HEK293 (cell line): ENCODE data around the gene SYNPO2.
A peak's percentile ranks its signal among the peaks of the same experiment; 100 is the strongest.

Experiments used
- CTCF ChIA-PET: fragments of 350-600 bp; formaldehyde crosslinking; extraction: SDS; loops from one replicate; lab custom pipeline; 2021; ENCODE audit warnings: antibody characterized with exemption; lab: Yijun Ruan, JAX
- POLR2A ChIA-PET: fragments of 300-600 bp; formaldehyde crosslinking; extraction: SDS; loops from one replicate; lab custom pipeline; 2020; ENCODE audit warnings: antibody characterized with exemption, inconsistent platforms; lab: Yijun Ruan, JAX
- H3K27ac ChIP-seq: fragments of 200-500 bp; sonication (Bioruptor generic); 2 replicates; pipeline ENCODE4 v1.5.1; 2014; ENCODE audit warnings: low read depth, low read length, control low read depth, inconsistent platforms; ENCODE audit errors: extremely low read depth
- H3K36me3 ChIP-seq, 2 experiments: fragments of 200-500 bp in 1 of 2; sonication (Bioruptor generic) in 1 of 2; 1 replicate in 1 of 2; 2 replicates in 1 of 2; pipeline ENCODE4 v1.5.1; 2014 to 2017; ENCODE audit warnings: inconsistent platforms in 2 of 2, low read length in 2 of 2; ENCODE audit not compliant: control insufficient read depth in 2 of 2, insufficient read depth in 1 of 2
- H3K4me1 ChIP-seq: fragments of 200-500 bp; sonication (Bioruptor generic); 2 replicates; pipeline ENCODE4 v1.5.1; 2014; ENCODE audit warnings: mild to moderate bottlenecking, low read length, inconsistent platforms; ENCODE audit not compliant: control insufficient read depth, insufficient read depth
- H3K4me3 ChIP-seq: 2 replicates; pipeline ENCODE4 v1.5.1; 2011; ENCODE audit warnings: low read depth, mild to moderate bottlenecking, control low read depth, low read length, moderate library complexity
- H3K9me3 ChIP-seq: fragments of 200-500 bp; sonication (Bioruptor generic); 2 replicates; pipeline ENCODE4 v1.5.1; 2014; ENCODE audit warnings: low read depth, low read length, inconsistent platforms; ENCODE audit not compliant: control insufficient read depth, insufficient read depth
- BCL11B ChIP-seq: fragments of 450-650 bp; formaldehyde crosslinking; IDR thresholded peaks from 2 replicates; pipeline ENCODE4 v1.5.1; 2016; ENCODE audit warnings: low read depth, missing biosample characterization, missing genetic modification characterization
- HOXD13 ChIP-seq: sonication (generic); formaldehyde crosslinking; IDR thresholded peaks from 2 replicates; pipeline ENCODE4 v1.8.0; 2022; ENCODE audit warnings: missing genetic modification reagents, borderline replicate concordance
- PRDM10 ChIP-seq: fragments of 450-650 bp; formaldehyde crosslinking; IDR thresholded peaks from 2 replicates; pipeline ENCODE4 v1.5.1; 2016; ENCODE audit warnings: missing biosample characterization, missing genetic modification characterization
- REPIN1 ChIP-seq: fragments of 450-650 bp; formaldehyde crosslinking; IDR thresholded peaks from 2 replicates; pipeline ENCODE4 v1.5.1; 2017; ENCODE audit warnings: missing biosample characterization, missing genetic modification characterization, low read depth
- SETDB1 ChIP-seq: IDR thresholded peaks from one replicate; pipeline ENCODE4 v1.6.1; 2017; ENCODE audit warnings: mild to moderate bottlenecking, low read length, moderate library complexity, mixed read lengths; ENCODE audit not compliant: insufficient read length
- SP2 ChIP-seq: fragments of 450-650 bp; formaldehyde crosslinking; IDR thresholded peaks from 2 replicates; pipeline ENCODE4 v1.5.1; 2016; ENCODE audit warnings: missing biosample characterization, missing genetic modification characterization
- ZBTB1 ChIP-seq: fragments of 450-650 bp; formaldehyde crosslinking; IDR thresholded peaks from 2 replicates; pipeline ENCODE4 v1.5.1; 2016; ENCODE audit warnings: missing biosample characterization, missing genetic modification characterization
- ZBTB26 ChIP-seq: fragments of 450-650 bp; formaldehyde crosslinking; optimal IDR thresholded peaks from 2 replicates; pipeline ENCODE3; 2016; ENCODE audit warnings: missing biosample characterization, mild to moderate bottlenecking, missing genetic modification characterization
- ZNF121 ChIP-seq: fragments of 450-650 bp; formaldehyde crosslinking; IDR thresholded peaks from 2 replicates; pipeline ENCODE4 v1.5.1; 2016; ENCODE audit warnings: missing biosample characterization, missing genetic modification characterization
- ZNF184 ChIP-seq: fragments of 450-650 bp; IDR thresholded peaks from 2 replicates; pipeline ENCODE4 v1.5.1; 2018; ENCODE audit warnings: missing biosample characterization, mild to moderate bottlenecking, missing genetic modification characterization
- ZNF335 ChIP-seq: fragments of 450-650 bp; formaldehyde crosslinking; conservative IDR thresholded peaks from 2 replicates; pipeline ENCODE4 v1.5.1; 2016; ENCODE audit warnings: missing biosample characterization, missing genetic modification characterization
- ZNF341 ChIP-seq: fragments of 450-650 bp; formaldehyde crosslinking; IDR thresholded peaks from 2 replicates; pipeline ENCODE4; 2016; ENCODE audit warnings: low read depth, missing biosample characterization, missing genetic modification characterization
- ZNF354C ChIP-seq: fragments of 450-650 bp; formaldehyde crosslinking; IDR thresholded peaks from 2 replicates; pipeline ENCODE4 v1.5.1; 2016; ENCODE audit warnings: missing biosample characterization, missing genetic modification characterization, low read depth, borderline replicate concordance
- ZNF366 ChIP-seq: fragments of 450-650 bp; formaldehyde crosslinking; conservative IDR thresholded peaks from 2 replicates; pipeline ENCODE4 v1.5.1; 2016; ENCODE audit warnings: missing biosample characterization, missing genetic modification characterization
- ZNF394 ChIP-seq: fragments of 450-650 bp; formaldehyde crosslinking; IDR thresholded peaks from 2 replicates; pipeline ENCODE4 v1.5.1; 2016; ENCODE audit warnings: missing biosample characterization, missing genetic modification characterization, mild to moderate bottlenecking, moderate library complexity, borderline replicate concordance
- ZNF521 ChIP-seq: fragments of 450-650 bp; formaldehyde crosslinking; IDR thresholded peaks from 2 replicates; pipeline ENCODE4 v1.5.1; 2017; ENCODE audit warnings: missing biosample characterization, mild to moderate bottlenecking, missing genetic modification characterization
- ZNF529 ChIP-seq: fragments of 450-650 bp; formaldehyde crosslinking; IDR thresholded peaks from 2 replicates; pipeline ENCODE4 v1.5.1; 2017; ENCODE audit warnings: missing genetic modification characterization, missing biosample characterization; ENCODE audit not compliant: insufficient replicate concordance
- ZNF571 ChIP-seq: fragments of 450-650 bp; formaldehyde crosslinking; IDR thresholded peaks from 2 replicates; pipeline ENCODE4 v1.5.0; 2017; ENCODE audit warnings: missing biosample characterization, missing genetic modification characterization
- ZNF585B ChIP-seq: fragments of 450-650 bp; formaldehyde crosslinking; IDR thresholded peaks from 2 replicates; pipeline ENCODE4 v1.5.1; 2016; ENCODE audit warnings: missing biosample characterization, missing genetic modification characterization
- ZNF596 ChIP-seq: fragments of 450-650 bp; IDR thresholded peaks from 2 replicates; pipeline ENCODE4 v1.5.0; 2018; ENCODE audit warnings: missing biosample characterization, mild to moderate bottlenecking, missing genetic modification characterization, moderate library complexity
- ZNF677 ChIP-seq: fragments of 450-650 bp; IDR thresholded peaks from 2 replicates; pipeline ENCODE4 v1.5.0; 2018; ENCODE audit warnings: missing biosample characterization, mild to moderate bottlenecking, missing genetic modification characterization, moderate library complexity
- ZNF785 ChIP-seq: fragments of 450-650 bp; formaldehyde crosslinking; IDR thresholded peaks from 2 replicates; pipeline ENCODE4 v1.5.1; 2016; ENCODE audit warnings: missing biosample characterization, missing genetic modification characterization
- ZNF792 ChIP-seq: fragments of 450-650 bp; formaldehyde crosslinking; IDR thresholded peaks from 2 replicates; pipeline ENCODE4 v1.5.1; 2016; ENCODE audit warnings: missing biosample characterization, missing genetic modification characterization
- ZNF843 ChIP-seq: fragments of 450-650 bp; formaldehyde crosslinking; IDR thresholded peaks from 2 replicates; pipeline ENCODE4 v1.5.1; 2016; ENCODE audit warnings: missing biosample characterization, missing genetic modification characterization
- ZSCAN4 ChIP-seq: fragments of 450-650 bp; formaldehyde crosslinking; IDR thresholded peaks from 2 replicates; pipeline ENCODE4 v1.5.1; 2017; ENCODE audit warnings: missing biosample characterization, missing genetic modification characterization

The SYNPO2 gene

GRCh38 chr4:119081943-119082342 is 193.3 kb downstream of the SYNPO2 start:
- POLR2A ChIA-PET, result no interaction called here
- Histone ChIP-seq H3K27ac (no peak overlapping the region), H3K36me3 (no peaks in the 10 kb centered on the region), H3K4me1 (no peaks in the 10 kb centered on the region; the same call in 1 of the 2 replicates)
- CTCF ChIA-PET, result interaction anchor here (0.6 kb wide), 1 partner anchor 22 kb away, joined by 4 read pairs; no protein-coding TSS in a partner anchor
- TF ChIP-seq ZNF843 (tag by site-specific recombination) (no peak), ZNF341 (tag by site-specific recombination) (peak; percentile 57; the same call in 1 of the 2 replicates), ZNF366 (tag by site-specific recombination) (no peak), ZNF354C (tag by site-specific recombination) (no peak), ZNF792 (tag by site-specific recombination) (no peak), ZNF785 (no peak)
- TF ChIP-seq, all 188 proteins: peak for 1
- Histone ChIP-seq H3K9me3 (no peaks in the 10 kb centered on the region), H3K4me3 (no peak overlapping the region)

GRCh38 chr4:119082661-119083060 is 194.0 kb downstream of the SYNPO2 start:
- H3K4me3 ChIP-seq, result no peak overlapping the region
- POLR2A ChIA-PET, result no interaction called here
- no peaks in the 10 kb centered on the region for H3K9me3 ChIP-seq
- no peak overlapping the region for H3K27ac ChIP-seq
- TF ChIP-seq PRDM10 (tag by site-specific recombination) (no peak), ZNF521 (tag by site-specific recombination) (no peak), REPIN1 (no peak), ZBTB1 (tag by site-specific recombination) (no peak), ZSCAN4 (tag by site-specific recombination) (no peak), ZNF585B (tag by site-specific recombination) (no peak), SP2 (tag by site-specific recombination) (no peak), ZNF121 (tag by site-specific recombination) (no peak), ZNF394 (tag by site-specific recombination) (no peak), ZNF677 (tag by site-specific recombination) (no peak), HOXD13 (CRISPR knock-in tag) (no peak), ZNF341 (tag by site-specific recombination) (no peak)
- TF ChIP-seq, all 188 proteins: peak for 0
- no peaks in the 10 kb centered on the region; the same call in 1 of the 2 replicates for H3K4me1 ChIP-seq
- H3K36me3 ChIP-seq, result no peaks in the 10 kb centered on the region
- CTCF ChIA-PET, result interaction anchor here (0.6 kb wide), 1 partner anchor 21 kb away, joined by 4 read pairs; no protein-coding TSS in a partner anchor

- POLR2A ChIA-PET, result no interaction called here
- Histone ChIP-seq H3K4me3 (no peak overlapping the region), H3K36me3 (no peaks in the 10 kb centered on the region), H3K4me1 (no peaks in the 10 kb centered on the region; the same call in 1 of the 2 replicates), H3K9me3 (no peaks in the 10 kb centered on the region), H3K27ac (no peak overlapping the region)
- TF ChIP-seq ZBTB26 (tag by site-specific recombination) (no peak), ZNF529 (no peak), SETDB1 (no peak), ZNF335 (no peak), BCL11B (tag by site-specific recombination) (no peak), ZNF571 (tag by site-specific recombination) (no peak), ZNF596 (tag by site-specific recombination) (no peak), ZNF184 (peak; percentile 74)
- CTCF ChIA-PET, result no interaction called here
Measured at GRCh38 chr4:119084513-119084912, 195.9 kb downstream of the SYNPO2 start.
